Keratinocyte (primary cell): ENCODE results near the gene TAOK3. TPM values are rescaled to one million over a fixed set of nuclear protein-coding genes. Genes with fewer than 3 reads are reported as not detected.

Source experiments
- DNase-seq: peaks from one replicate; pipeline ENCODE4 v3.0.0-alpha.2; 2011; ENCODE audit warnings: low read depth, missing footprints, low spot score
- FAIRE-seq: peaks from 2 replicates; lab custom pipeline; 2011; peaks lifted over from hg19 to GRCh38; lab: Jason Lieb, UNC
- H2AFZ ChIP-seq: 2 replicates; pipeline ENCODE4 v1.6.0; 2012; ENCODE audit warnings: low read length, control low read depth, inconsistent platforms; ENCODE audit not compliant: control insufficient read depth
- H3K27ac ChIP-seq: 2 replicates; pipeline ENCODE4 v1.5.1; 2011; ENCODE audit warnings: low read length; ENCODE audit not compliant: control insufficient read depth, insufficient read depth
- H3K27me3 ChIP-seq: 3 replicates; pipeline ENCODE4 v1.6.0; 2011; ENCODE audit warnings: low read length; ENCODE audit not compliant: control insufficient read depth, insufficient read depth; ENCODE audit errors: extremely low read depth
- H3K36me3 ChIP-seq, 2 experiments: 2 replicates in 1 of 2; 3 replicates in 1 of 2; pipeline ENCODE4 v1.5.1; 2011; ENCODE audit warnings: low read length in 2 of 2, mild to moderate bottlenecking in 1 of 2; ENCODE audit not compliant: control insufficient read depth in 2 of 2, insufficient read depth in 2 of 2; ENCODE audit errors: extremely low read depth in 1 of 2
- H3K4me1 ChIP-seq: 3 replicates; pipeline ENCODE4 v1.5.1; 2011; ENCODE audit warnings: low read length; ENCODE audit not compliant: control insufficient read depth, insufficient read depth; ENCODE audit errors: extremely low read depth
- H3K4me2 ChIP-seq: 3 replicates; pipeline ENCODE4 v1.6.0; 2011; ENCODE audit warnings: low read depth, low read length; ENCODE audit not compliant: control insufficient read depth, insufficient read depth; ENCODE audit errors: extremely low read depth
- H3K4me3 ChIP-seq, 3 experiments: fragments of 200-600 bp in 1 of 3; sonication (generic) in 1 of 3; 2 replicates in 2 of 3; 3 replicates in 1 of 3; pipeline ENCODE4 v1.5.1; 2011 to 2016; ENCODE audit warnings: low read length in 3 of 3, mild to moderate bottlenecking in 3 of 3, control low read depth in 2 of 3, inconsistent platforms in 1 of 3, low read depth in 1 of 3, mixed read lengths in 1 of 3, mixed run types in 1 of 3, moderate library complexity in 1 of 3; ENCODE audit not compliant: control insufficient read depth in 2 of 3, insufficient read depth in 2 of 3; ENCODE audit errors: extremely low read depth in 1 of 3
- H3K79me2 ChIP-seq: 2 replicates; pipeline ENCODE4 v1.6.0; 2012; ENCODE audit warnings: low read length; ENCODE audit not compliant: control insufficient read depth, insufficient read depth
- H3K9ac ChIP-seq: 3 replicates; pipeline ENCODE4 v1.6.0; 2011; ENCODE audit warnings: low read length; ENCODE audit not compliant: control insufficient read depth, insufficient read depth; ENCODE audit errors: extremely low read depth
- H3K9me1 ChIP-seq: 3 replicates; pipeline ENCODE4 v1.6.0; 2011; ENCODE audit warnings: low read length; ENCODE audit not compliant: control insufficient read depth, insufficient read depth; ENCODE audit errors: extremely low read depth
- H3K9me3 ChIP-seq: 2 replicates; pipeline ENCODE4 v1.5.1; 2012; ENCODE audit warnings: low read depth, low read length; ENCODE audit not compliant: control insufficient read depth
- H4K20me1 ChIP-seq: 3 replicates; pipeline ENCODE4 v1.6.0; 2011; ENCODE audit warnings: low read length; ENCODE audit not compliant: control insufficient read depth, insufficient read depth; ENCODE audit errors: extremely low read depth
- EZH2 ChIP-seq: IDR thresholded peaks from one replicate; pipeline ENCODE4 v1.6.1; 2012; ENCODE audit warnings: inconsistent platforms, mild to moderate bottlenecking, low read length, moderate library complexity
- dilution Hi-C: fragments of 300-500 bp; cut with MboI; formaldehyde crosslinking; loops from one replicate; pipeline ENCODE4 v1.7.0; 2020; ENCODE audit warnings: low sequenced_read_pairs; ENCODE audit not compliant: extremely low pct_ligation_motif_present
- polyA plus RNA-seq, 5 experiments: library from polyadenylated mRNA; depleted of rRNA in 3 of 5; stranded (reverse) in 3 of 5; stranded (forward) in 1 of 5; unstranded in 1 of 5; fragments of >200 nt; gene quantifications; 1 replicate in 1 of 5; 2 replicates in 3 of 5; 3 replicates in 1 of 5; pipeline versions ENCODE4 v1.2.1 to v1.2.3, GENCODE V29; 2011 to 2012; ENCODE audit warnings: missing spikeins in 2 of 5, low read depth in 1 of 5, low replicate concordance in 1 of 5
- TF ChIP-seq, protein P1 (sequence below), 3 experiments: IDR thresholded peaks in 1 of 3; conservative IDR thresholded peaks in 1 of 3; optimal IDR thresholded peaks in 1 of 3; 2 replicates in 2 of 3; 3 replicates in 1 of 3; pipeline versions ENCODE3 to v1.5.1; 2011; ENCODE audit warnings: low read length in 3 of 3, mild to moderate bottlenecking in 3 of 3, moderate library complexity in 2 of 3, control low read depth in 1 of 3, inconsistent platforms in 1 of 3; ENCODE audit not compliant: insufficient read depth in 2 of 3; ENCODE audit errors: extremely low read depth in 1 of 3

The TAOK3 gene
- polyA plus RNA-seq, 1 donor (not counting 4 experiments of a cell fraction or from before 2014, with no cell fraction given): 35.0 TPM

DNA sequence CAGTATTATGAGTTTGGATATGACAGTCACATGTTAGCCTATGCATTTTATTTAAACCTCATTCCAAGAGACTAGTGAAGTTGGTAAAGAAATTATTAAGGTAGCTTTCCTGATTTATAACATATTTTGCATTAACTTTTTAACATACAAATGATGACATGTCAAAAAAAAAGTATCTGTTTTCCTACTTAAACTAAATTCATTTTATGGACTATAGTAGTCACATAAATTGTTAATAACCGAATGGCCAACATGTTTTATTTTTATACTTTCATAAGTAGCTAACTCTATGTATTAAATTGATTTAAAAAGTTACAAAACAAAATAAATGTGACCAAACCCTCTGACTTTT, 14.7 kb downstream of the TAOK3 start:
- DNase-seq (no peak), FAIRE-seq (no peak)
- TF ChIP-seq EZH2: no peak
- TF ChIP-seq, protein P1, sequence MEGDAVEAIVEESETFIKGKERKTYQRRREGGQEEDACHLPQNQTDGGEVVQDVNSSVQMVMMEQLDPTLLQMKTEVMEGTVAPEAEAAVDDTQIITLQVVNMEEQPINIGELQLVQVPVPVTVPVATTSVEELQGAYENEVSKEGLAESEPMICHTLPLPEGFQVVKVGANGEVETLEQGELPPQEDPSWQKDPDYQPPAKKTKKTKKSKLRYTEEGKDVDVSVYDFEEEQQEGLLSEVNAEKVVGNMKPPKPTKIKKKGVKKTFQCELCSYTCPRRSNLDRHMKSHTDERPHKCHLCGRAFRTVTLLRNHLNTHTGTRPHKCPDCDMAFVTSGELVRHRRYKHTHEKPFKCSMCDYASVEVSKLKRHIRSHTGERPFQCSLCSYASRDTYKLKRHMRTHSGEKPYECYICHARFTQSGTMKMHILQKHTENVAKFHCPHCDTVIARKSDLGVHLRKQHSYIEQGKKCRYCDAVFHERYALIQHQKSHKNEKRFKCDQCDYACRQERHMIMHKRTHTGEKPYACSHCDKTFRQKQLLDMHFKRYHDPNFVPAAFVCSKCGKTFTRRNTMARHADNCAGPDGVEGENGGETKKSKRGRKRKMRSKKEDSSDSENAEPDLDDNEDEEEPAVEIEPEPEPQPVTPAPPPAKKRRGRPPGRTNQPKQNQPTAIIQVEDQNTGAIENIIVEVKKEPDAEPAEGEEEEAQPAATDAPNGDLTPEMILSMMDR (optimal IDR thresholded peaks at IDR 0.05 in 1 of 3, IDR thresholded peaks at IDR 0.05 in 1 of 3, conservative IDR thresholded peaks at IDR 0.05 in 1 of 3; ENCODE audit: extremely low read depth in 1 of 3, insufficient read depth in 2 of 3, low read length in 3 of 3): no peak
- Histone ChIP-seq H3K4me1 (peaks cover 33% of the 10 kb centered on the region), H3K27ac (peak overlapping the region; percentile 77), H3K9me1 (no peaks in the 10 kb centered on the region), H2AFZ (no peak overlapping the region), H3K9me3 (no peaks in the 10 kb centered on the region), H3K36me3 (no peaks in the 10 kb centered on the region), H3K4me3 (no peak overlapping the region), H4K20me1 (no peaks in the 10 kb centered on the region), H3K27me3 (no peaks in the 10 kb centered on the region), H3K79me2 (peaks cover 69% of the 10 kb centered on the region), H3K9ac (no peak overlapping the region), H3K4me2 (peak overlapping the region; percentile 34)
- dilution Hi-C loops: no loop called here

DNA sequence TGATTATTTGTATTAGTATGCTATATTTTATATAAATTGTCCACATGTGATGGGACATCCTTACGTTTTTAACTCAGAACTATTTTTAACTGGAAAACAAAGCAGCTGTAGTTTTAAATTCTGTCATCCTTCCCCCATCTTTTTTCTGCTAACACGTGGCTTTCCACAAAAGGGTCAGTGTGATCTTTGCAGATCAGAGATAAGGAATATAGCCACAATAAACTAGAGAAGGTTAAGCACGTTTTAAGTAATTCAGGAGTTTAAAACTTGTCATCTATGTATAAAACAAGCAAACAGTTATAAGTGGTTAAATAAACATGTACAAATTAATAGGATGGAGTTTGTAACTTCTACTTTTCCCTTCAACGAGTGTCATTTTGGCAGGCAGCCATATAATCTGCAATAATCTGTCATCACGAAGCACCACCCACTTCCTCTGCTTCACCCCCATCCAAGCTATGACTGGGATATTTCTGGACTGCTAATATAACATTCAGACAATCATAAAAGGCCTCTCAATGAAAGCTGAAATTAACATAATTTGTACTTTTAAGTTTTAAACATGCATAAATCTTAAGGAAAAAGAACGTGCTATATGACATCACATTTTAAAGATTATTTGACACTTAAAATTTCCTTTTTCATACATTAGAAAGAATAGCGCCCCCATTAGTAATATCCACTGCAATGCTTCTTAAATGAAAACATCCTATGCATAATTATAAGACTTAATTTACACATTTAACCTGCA, 15.3 kb downstream of the TAOK3 start:
- no peaks in the 10 kb centered on the region for H4K20me1 ChIP-seq
- no peak overlapping the region for H3K4me3 ChIP-seq
- H2AFZ ChIP-seq: no peak overlapping the region
- H3K36me3 ChIP-seq: no peaks in the 10 kb centered on the region
- TF ChIP-seq, protein P1 (optimal IDR thresholded peaks at IDR 0.05 in 1 of 3, IDR thresholded peaks at IDR 0.05 in 1 of 3, conservative IDR thresholded peaks at IDR 0.05 in 1 of 3; ENCODE audit: extremely low read depth in 1 of 3, insufficient read depth in 2 of 3, low read length in 3 of 3): no peak
- TF ChIP-seq EZH2: no peak
- peaks cover 33% of the 10 kb centered on the region for H3K4me1 ChIP-seq
- no peaks in the 10 kb centered on the region for H3K27me3 ChIP-seq
- FAIRE-seq (peak; percentile 46), DNase-seq (no peak)
- H3K9me3 ChIP-seq: no peaks in the 10 kb centered on the region
- peak overlapping the region; percentile 19 for H3K9ac ChIP-seq
- H3K9me1 ChIP-seq: no peaks in the 10 kb centered on the region
- peaks cover 69% of the 10 kb centered on the region for H3K79me2 ChIP-seq
- dilution Hi-C loops: no loop called here
- H3K4me2 ChIP-seq: peak overlapping the region; percentile 61
- peak overlapping the region; percentile 77 for H3K27ac ChIP-seq
